SIG-M5 (cell line): ENCODE measurements around the gene KIF6.

ENCODE experiments used
- DNase-seq: peaks from one replicate; lab custom pipeline; 2025; lab: John Stamatoyannopoulos, UW

Gene KIF6

DNA sequence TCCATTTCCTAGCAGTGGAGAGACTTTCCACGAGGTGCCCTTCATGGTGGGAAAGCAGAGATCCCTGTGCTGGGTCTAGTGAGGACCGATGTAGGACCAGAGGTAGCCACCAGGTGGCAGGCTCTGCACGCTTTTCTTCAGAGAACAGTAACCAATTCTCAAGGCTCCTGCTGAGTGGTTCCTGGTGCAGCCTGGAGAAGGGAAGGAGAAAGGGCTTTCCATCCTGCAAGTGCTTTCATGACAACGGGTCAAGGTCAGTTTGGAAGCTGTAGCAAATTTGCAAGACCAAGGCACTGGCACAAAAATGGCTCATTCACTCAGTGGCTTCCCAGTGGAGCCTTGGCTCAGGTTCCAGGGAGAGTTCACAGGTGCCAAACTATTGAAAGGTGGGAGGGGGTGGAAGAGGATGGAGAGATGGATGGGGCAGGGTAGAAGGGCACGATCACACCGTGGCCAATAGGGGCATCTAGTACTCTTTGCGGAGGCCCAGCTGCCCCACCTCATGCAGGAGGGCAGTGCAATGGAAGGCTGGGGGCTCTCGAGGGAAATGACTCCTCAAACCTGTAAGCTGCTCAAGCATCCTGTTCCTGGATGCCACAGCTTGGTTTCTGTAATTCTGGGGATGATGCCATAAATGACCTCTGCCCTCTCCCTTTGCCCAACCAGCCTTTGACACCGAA is 377.2 kb downstream of the KIF6 start:
- no peak for DNase-seq

DNA sequence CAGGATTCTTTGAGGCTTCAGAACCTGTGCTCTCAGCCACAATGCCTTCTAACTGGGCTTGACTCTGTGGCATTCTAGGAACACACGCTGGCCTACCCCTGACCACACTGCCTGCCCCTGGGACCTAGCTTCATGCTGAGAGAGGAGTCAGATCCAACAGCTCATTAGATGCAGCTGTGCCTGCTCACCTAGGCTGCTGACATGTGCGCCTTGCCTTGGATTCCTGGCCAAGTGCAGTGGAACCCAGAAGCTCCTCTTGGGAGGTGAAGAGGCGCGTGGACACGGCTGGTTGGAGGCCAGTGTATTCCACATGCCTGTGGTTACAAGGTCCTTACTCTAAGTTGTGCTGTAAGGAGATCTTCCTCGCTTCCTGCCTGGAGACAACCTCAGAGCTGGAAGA is 378.0 kb downstream of the KIF6 start:
- DNase-seq, result no peak

DNA sequence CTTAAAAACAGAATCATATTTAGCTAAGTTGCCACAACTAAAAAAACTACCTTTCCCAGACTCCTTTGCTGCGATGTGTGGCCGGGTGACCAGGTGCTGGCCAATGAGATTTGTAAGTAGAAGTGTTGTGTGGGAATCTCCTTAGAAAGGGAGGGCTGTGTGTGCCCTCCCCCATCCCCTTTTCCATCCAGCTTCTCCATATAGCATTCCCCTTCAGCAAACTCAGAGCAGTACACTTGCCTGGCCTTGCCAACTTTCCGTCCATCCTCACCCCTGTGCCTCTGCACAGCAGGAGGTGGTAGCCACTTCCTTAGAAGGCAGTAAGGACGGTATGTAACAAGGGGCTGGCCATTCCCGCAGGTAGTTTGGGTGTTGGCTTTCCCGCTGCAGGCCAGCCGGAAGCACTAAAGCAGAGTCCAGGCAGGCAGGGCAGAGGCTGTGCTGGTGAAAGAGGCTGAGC is 380.4 kb downstream of the KIF6 start:
- DNase-seq, result no peak

DNA sequence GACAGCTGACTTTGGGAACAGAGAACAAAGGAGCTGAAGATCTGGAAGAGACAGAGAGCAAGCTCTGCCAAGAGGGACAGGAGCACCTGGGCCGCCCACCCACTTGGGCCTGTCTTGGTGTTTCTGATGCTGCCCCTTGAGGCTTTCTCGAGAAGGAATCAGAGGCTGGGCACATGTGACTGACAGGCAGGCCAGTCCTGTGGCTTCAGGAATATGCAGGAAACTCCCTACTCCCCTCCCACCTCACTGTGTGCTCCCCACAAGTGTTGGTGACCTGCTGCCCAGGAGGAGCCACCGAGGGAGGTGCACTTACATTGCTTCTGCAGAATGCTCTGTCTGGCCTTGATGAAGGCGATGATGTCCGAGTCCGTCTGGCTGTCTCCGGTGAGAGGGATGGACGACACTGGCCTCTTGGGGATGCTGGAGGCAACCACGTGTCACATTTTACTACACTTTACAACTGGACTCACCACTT is 381.8 kb downstream of the KIF6 start:
- no peak for DNase-seq

DNA sequence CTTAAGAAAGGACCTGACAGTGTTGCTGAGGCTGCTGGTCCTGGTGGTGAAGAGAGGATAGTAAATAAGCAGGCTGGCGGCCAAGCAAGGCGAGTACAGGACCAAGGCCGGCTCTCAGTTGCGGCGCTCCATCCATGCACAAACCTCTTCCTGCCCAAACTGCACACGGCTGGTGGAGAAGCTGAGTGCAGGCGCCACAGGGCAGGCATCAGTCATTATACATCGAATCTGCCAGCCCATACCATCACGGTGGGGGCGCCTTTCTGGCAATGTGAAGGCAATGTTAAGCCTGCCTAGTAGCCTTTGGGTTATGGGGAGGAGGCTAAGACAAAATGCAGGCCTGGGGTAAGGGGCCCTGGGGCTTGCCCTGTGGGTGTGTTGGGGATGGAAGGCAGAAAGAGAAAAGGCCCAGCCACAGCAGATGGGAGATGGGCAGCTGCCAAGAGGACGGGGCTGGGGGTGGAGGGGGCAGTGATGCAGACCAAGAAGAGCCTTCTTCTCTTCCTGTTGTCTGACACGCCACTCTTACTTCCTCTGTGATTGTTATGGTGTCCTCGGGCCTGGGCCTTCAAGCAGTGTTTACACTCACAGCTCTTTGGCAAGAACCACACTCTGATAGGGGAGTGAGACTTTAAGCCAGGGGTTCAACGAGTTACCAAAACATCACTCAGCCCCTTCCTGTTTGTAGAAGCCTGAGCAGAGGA is 382.4 kb downstream of the KIF6 start:
- no peak for DNase-seq

DNA sequence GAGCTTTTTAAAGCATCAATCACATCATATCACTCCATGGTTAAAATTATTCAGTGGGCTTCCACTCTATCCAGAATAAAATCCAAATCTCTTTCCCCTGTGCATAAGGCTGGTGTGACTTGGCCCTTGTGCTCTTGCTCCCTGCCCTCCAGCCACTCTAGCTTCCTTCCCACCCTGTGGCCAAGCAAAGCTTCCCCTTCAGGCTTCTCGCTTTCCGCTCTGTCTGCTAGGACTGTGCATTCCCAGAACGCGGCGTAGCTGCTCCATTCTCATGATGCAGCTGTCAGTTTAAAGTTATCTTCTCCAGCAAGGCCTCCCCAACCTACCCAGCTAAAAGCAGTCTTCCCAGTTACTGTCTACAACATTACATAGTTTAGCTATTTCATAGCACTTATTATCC is 383.3 kb downstream of the KIF6 start:
- DNase-seq, result no peak

DNA sequence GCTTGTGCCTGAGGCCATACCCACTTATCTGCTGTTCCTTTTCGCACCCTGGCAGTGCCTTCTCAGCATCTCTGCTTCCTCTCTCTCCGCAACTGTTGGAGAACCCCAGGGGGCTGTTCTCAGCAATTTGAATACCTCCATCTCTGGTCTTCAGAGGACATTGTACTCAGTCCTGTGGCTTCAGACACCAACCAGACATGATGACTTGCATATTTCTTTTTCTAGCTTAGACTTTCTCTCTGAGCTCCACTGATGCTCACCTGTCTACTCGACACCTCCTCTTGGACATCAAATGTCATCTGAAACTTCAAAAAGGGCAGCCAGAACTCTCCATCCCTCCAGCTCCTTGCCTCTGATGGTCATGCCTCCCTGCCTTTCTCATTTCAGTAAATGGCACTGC is 383.9 kb downstream of the KIF6 start:
- no peak for DNase-seq

DNA sequence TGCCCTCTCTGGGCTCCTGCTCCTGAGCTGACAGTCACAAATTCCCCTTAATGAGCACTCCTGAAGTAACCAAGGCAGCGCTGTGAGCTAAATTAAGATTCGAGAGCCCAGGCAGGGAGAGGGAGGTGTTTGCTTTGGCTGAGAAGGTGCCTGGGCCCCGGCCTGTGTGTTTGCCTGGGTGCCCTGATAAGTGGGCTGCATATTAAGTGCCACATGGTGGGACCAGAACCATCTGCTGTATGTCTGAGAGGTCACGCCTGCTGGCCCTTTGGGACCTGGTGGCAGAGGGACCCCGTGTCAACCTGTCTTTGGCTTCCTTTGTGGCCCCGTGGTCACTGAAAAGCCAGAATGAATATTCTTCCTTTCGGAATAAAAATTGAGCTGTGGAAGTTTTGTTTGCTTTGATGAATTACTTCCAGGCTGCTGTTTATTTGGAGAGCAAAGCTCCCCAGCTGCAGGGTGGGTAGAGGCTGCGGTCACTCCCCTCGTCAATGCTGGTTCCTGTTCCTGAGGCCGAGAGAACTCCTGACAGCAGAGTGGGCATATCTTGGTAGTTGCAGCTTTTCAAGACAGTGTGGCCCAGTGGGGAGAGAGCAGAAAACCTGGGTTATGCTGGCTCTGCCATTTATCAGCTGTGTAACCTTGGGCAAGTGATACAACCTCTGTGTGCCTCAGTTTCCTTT is 385.2 kb downstream of the KIF6 start:
- DNase-seq, result no peak

DNA sequence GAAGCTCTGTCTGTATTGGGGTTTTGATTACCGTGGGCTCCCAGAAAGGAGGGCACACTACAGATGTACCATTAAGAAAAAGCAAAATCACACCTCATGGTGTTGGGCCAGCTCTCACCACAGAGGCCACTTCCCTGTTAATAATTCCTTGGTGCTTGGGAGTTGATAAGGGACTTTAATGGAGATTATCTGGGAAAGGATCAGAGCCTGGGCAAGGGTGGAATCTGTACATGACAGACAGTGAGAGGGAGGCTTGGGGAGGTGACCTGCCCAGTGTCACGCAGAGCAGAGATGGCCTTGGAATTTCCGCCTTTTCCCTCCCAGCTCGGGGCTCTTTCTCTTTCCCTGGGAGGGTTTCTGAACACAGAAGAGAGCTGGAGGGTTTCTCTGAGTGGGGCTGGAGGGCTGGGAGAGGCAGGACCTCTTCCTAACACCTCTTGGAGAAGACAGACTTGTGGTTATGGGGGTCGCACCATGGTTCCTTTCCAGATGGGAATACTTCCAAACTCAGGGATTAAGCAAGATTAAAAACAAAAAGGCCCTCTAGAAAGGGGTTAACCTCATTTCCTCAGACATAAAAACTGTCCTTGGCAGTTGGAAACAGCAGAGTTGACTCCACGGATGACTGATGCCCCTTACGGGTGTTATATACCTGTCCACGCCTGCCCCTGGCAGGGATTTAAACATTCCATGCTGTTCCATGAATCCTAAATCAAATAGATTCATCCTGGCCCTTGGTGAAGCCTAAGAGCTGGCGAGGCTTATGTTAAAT is 385.9 kb downstream of the KIF6 start:
- no peak for DNase-seq

- no peak for DNase-seq
These were observed 386.8 kb downstream of the KIF6 start for GRCh38 chr6:39338397-39338796.

DNA sequence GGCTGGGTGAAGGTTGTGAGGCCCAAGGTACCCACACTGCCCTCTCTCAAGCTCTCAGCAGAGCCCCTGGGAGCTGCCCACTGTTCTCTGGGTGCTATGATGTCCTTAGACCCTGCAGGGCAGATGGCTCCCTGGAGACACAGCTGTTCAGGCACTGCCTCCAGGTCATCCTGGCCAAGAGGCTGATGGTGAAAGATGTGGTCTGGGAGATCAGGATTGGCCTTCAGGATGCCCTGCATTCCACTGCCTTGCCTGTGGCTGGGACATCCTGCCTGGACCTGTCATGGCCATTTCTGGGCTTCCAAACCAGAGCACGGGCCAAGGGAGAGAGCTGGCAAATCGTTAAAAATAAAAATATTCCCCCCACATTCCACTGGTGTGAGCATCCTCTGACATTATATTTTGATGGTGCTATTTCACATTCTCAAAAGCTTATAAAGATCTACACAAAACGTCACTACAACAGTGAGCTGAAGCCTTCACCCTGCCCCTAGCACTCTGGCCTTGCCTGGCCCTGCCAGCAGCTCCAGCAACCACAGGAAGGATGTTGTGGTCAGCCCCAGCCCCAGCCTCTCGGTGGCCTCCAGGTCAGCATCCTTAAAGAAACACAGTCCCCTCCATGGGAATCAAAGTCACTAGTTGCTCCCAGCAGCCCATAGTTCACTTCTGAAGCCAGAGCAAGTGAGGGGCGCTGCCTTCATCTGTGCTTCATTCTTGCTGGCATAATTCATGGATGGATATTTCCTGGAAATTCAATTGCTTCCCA is 389.2 kb downstream of the KIF6 start:
- no peak for DNase-seq

DNA sequence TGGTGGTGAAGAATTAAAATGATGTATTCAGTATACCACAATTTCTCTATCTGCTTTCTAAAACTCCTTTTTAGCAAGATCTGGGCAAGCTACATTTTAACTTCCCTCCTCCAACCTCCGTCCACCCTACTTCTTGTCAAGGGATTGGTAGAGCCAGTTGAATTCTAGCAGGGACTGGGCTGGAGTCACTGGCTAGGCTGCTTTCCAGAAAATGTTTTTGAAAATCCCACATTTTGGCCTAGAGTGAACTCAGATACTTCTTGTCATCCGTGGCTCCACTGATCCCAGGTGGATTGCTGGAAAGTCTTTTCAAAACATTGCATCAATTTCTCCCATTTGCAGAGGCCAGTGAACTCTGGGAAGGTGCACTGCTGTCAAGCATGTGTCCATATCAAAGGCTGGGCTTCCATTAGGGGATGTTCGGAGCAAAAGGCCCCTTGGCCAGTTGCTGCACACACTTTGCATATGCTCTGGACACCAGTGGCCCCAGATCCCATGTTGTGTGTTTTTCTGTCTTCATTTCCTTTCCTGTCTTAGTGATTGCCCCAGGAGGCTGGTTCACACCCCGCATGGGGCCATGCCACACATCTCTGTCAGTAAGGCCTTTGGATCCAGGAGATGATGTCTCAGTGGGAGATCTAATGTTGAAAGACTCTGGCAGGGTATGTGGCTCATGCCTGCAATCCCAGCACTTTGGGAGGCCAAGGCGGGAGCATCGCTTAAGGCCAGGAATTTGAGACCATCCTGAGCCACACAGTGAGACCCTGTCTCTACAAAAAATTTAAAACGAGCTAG is 391.4 kb downstream of the KIF6 start:
- no peak for DNase-seq

DNA sequence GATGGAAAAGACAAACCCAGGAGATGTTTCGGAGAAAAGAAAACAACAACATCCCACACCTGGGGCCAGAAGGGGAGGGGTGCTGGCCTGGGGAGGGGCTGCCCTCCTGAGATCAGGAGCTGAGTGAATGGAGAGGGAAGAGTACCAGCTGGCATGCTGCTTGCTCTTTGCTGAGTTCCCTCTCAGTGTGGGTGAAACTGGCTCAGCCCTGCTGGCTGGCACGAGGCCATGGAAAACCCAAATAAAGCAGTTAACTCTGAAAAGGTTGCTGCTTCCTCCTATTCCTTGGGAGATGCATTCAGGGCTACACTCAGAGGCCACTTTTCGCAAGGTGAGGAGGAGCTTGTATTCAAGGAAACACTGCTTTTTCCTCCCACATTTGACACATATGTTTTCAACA is 394.7 kb downstream of the KIF6 start:
- no peak for DNase-seq

DNA sequence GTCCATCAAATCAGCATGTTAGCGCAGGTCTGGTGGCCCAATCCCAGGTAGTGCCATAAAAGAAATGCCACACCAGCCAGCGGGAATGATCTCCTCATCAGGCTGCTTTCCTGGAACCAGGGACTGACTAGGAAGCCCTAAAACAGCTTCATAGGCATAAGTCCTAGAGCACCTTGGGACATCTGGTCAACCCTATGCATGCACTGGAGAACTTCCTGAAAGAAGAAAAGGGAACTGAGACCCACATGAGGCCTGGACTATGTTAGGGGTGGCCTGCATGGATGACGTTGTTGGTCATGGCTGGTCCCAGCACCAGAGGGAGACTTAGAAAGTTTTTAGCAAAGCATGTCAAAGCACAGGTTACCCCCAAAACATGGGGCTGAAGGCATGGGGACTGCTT is 395.2 kb downstream of the KIF6 start:
- no peak for DNase-seq

DNA sequence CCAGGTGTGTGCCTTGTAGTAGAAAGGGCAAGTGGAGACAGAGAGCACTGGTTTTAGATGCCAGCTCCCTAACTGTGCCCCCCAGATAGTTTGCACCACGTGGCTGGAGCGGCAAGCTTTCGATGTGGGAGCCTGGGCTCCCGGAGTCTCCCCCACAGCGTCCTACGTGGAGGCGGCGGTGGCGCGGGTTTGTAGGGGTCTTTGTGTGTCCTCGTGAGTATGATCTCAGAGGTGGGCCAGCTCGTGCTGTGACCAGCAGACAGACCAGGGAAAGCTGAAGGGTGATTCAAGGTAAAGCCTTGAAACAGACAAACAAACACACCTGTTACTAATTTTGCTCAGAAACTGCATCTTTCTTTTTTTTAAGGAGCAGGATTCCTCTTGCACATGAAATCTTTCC is 397.1 kb downstream of the KIF6 start:
- no peak for DNase-seq

DNA sequence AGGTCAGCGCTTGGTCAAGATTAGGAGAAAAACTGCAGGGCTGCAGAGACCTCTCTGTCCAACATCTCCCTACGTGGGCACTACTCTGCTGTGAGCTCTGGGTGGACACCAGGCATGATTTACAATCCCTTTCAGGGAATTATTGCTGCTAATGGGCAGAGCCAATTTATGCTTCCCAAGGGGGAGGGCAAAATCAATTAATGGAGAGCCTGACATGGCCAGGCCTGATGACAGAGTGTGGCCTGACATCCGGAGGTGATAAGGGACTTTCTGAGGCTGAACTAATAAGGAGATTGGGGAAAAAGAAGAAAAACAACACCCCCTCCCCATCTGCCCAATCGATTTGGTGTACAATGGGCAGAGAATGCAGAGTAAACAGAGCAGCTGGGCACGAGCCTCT is 397.7 kb downstream of the KIF6 start:
- DNase-seq, result no peak

DNA sequence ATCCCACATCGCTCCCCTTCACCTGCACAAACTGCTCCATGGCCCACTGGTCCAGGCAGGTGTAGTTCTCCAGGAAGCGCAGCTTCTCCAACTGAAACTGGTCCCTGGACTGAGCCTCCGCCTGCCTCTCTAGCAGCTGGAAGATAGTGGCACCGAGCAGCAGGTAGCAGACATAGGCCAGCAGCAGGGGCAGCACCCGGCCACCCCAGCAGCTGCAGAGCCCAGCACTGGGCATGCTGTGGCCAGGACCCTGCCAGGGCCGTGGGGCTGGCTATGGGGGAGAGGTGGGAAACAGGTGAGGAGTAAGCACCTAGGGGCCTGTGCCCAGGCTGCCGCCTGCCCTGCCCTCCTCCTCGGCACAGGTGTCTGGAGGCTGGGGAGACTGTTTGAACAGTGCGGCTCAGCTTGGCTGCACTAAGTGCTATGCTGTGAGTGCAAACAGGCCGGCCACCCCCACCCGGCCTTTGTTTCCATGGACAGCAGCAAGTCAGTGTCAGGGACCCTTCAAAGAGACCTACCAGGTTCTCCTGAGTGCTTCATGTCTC is 402.8 kb downstream of the KIF6 start, which contains the start of gene KCNK16:
KCNK16 (minus strand) TSS at position 397 of the 545 bp plus-strand sequence; CDS start at position 235, 162 bp downstream.
- DNase-seq, result no peak

DNA sequence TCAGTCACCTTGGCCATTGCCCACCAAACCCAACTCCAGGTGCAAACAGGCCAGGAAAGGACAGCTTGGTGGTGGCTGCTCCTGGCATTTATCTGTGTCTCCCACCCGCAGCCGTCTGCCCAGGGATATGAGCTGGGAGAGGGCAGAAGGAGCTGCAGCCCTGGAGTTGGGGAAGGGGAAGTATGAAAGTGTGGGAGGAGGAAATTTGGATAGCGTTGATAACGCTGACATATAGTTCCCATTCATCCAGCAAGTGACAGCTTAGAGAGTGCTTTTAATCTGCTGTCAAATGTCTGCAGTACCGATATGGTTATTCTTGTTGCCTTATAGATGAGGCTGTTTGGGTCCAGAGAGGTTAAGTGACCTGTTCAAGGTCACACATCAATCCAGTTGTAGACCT is 403.4 kb downstream of the KIF6 start:
- DNase-seq, result no peak

DNA sequence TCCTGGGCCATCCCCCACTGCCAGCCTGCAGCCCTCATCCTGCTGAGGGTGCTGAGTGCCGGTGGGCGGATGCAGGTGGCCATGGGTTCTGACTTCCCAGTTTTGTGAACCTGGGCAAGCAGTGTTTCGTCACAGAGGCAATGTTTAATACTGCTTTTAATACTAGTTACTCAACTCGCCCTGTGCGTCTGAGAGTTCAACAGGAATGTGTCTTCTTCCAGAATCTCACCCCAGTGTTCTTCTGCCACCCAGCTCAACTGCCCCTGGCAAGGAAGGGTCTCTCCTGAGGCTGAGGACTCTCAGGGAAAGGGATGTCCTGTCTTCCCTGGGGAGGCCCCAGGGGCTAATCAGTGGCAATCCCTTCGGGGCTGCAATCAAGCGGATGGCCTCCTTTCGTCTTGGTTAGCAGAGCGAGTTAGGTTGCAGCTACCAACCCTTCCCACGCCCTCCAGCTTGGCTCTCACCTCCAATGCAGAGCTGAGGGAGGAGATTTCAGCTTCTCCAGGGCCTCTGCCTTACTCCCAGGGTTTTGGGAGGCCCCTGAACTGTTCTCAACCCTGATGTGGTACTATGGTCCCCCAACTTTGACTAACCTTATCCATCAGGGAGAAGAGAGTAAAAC is 404.7 kb downstream of the KIF6 start:
- DNase-seq, result no peak
